HL-60 (cell line): ENCODE data around the gene ADCYAP1R1.

Source experiments
- CTCF ChIP-seq: IDR thresholded peaks from one replicate; pipeline ENCODE4 v1.5.1; 2011; ENCODE audit warnings: low read length, control low read depth, inconsistent platforms; ENCODE audit not compliant: insufficient read depth
- POLR2AphosphoS5 ChIP-seq: IDR thresholded peaks from 2 replicates; pipeline ENCODE4 v1.6.1; 2012; ENCODE audit warnings: low read depth
- REST ChIP-seq: IDR thresholded peaks from 2 replicates; pipeline ENCODE4 v1.6.1; 2012; ENCODE audit warnings: low read depth; ENCODE audit not compliant: insufficient replicate concordance

- no peak for TF ChIP-seq CTCF
- TF ChIP-seq REST = no peak
- no peak for TF ChIP-seq POLR2AphosphoS5
Observed at GRCh38 chr7:31029251-31030042, 22.7 kb upstream of the ADCYAP1R1 start.
